Measurements from ENCODE around the gene HLA-A.
"Not testable (repeated sequence)": the region's sequence is repeated elsewhere in the genome, so short reads cannot be mapped to it uniquely, and the experiment has no call there.

Gene HLA-A

GRCh38 chr6:29975561-29975907, 33.2 kb downstream of the HLA-A start:
- POLR2A ChIA-PET, result interaction anchor here (1.1 kb wide), 1 partner anchor 29 kb away, joined by 3 read pairs; no protein-coding TSS in a partner anchor
- CTCF ChIA-PET, result interaction anchor here (0.8 to 1.4 kb wide), 4 partner anchors 9 to 127 kb away, joined by 3 to 6 read pairs (median 3); no protein-coding TSS in a partner anchor
- peak in 1 of 3 donors; percentile 21 for DNase-seq

GRCh38 chr6:29976253-29976587, 33.9 kb downstream of the HLA-A start:
- Histone ChIP-seq H3K4me3 (ENCODE audit: control insufficient read depth in 1 of 7, extremely low read depth in 1 of 7, insufficient read depth in 4 of 7, low read depth in 2 of 7, low read length in 6 of 7) (peak overlapping the region in 6 of 7 experiments; percentile 15 to 78 (median 64)), H3K36me3 (ENCODE audit: control insufficient read depth in 4 of 4, insufficient read depth in 4 of 4, low read length in 3 of 4) (no peaks in the 10 kb centered on the region), H3K27ac (ENCODE audit: insufficient read depth in 1 of 2, low read depth in 1 of 2, low read length in 2 of 2, poor library complexity in 1 of 2, severe bottlenecking in 2 of 2) (no peak overlapping the region), H3K4me1 (ENCODE audit: control extremely low read depth in 1 of 4, control insufficient read depth in 4 of 4, insufficient read depth in 4 of 4, low read length in 3 of 4) (peaks cover 4 to 25% (median 14%) of the 10 kb centered on the region in 4 experiments), H3K9me3 (ENCODE audit: control extremely low read depth in 1 of 5, control insufficient read depth in 4 of 5, insufficient read depth in 2 of 5, low read depth in 1 of 5, low read length in 4 of 5) (no peaks in the 10 kb centered on the region), H3K27me3 (replicated peaks in 2 of 5; ENCODE audit: control insufficient read depth in 4 of 5, insufficient read depth in 5 of 5, low read length in 4 of 5) (peaks cover 10 to 34% (median 18%) of the 10 kb centered on the region in 5 experiments)
- CTCF ChIA-PET, result interaction anchor here (1.0 to 1.4 kb wide), 3 partner anchors 9 to 271 kb away, joined by 3 read pairs; no protein-coding TSS in a partner anchor
- POLR2A ChIA-PET, result interaction anchor here (0.6 kb wide), 1 partner anchor 182 kb away, joined by 3 read pairs; no protein-coding TSS in a partner anchor
- no peak for DNase-seq
- 47% methylated on average over 3 of the region's 8 CpGs for WGBS (ENCODE audit: insufficient coverage)

More at GRCh38 chr6:29975561-29975907, 33.2 kb downstream of the HLA-A start:
- H3K4me1 ChIP-seq (ENCODE audit: control extremely low read depth in 1 of 4, control insufficient read depth in 4 of 4, insufficient read depth in 4 of 4, low read length in 3 of 4), result peaks cover 4 to 25% (median 14%) of the 10 kb centered on the region in 4 experiments
- WGBS (ENCODE audit: insufficient coverage), result 6% methylated on average over 24 of the region's 25 CpGs
- no peak overlapping the region for H3K27ac ChIP-seq (ENCODE audit: insufficient read depth in 1 of 2, low read depth in 1 of 2, low read length in 2 of 2, poor library complexity in 1 of 2, severe bottlenecking in 2 of 2)
- H3K9me3 ChIP-seq (ENCODE audit: control extremely low read depth in 1 of 5, control insufficient read depth in 4 of 5, insufficient read depth in 2 of 5, low read depth in 1 of 5, low read length in 4 of 5), result no peaks in the 10 kb centered on the region
- no peaks in the 10 kb centered on the region for H3K36me3 ChIP-seq (ENCODE audit: control insufficient read depth in 4 of 4, insufficient read depth in 4 of 4, low read length in 3 of 4)
- H3K27me3 ChIP-seq (replicated peaks in 2 of 5; ENCODE audit: control insufficient read depth in 4 of 5, insufficient read depth in 5 of 5, low read length in 4 of 5), result peaks cover 10 to 34% (median 18%) of the 10 kb centered on the region in 5 experiments
- peak overlapping the region in 5 of 7 experiments; percentile 45 to 77 (median 60) for H3K4me3 ChIP-seq (ENCODE audit: control insufficient read depth in 1 of 7, extremely low read depth in 1 of 7, insufficient read depth in 4 of 7, low read depth in 2 of 7, low read length in 6 of 7)

GRCh38 chr6:29976588-29977424, 34.5 kb downstream of the HLA-A start:
- under 1% methylated on average over 54 of the region's 66 CpGs for WGBS (ENCODE audit: insufficient coverage)
- peak overlapping the region in 1 of 2 experiments; percentile 55 for H3K27ac ChIP-seq (ENCODE audit: insufficient read depth in 1 of 2, low read depth in 1 of 2, low read length in 2 of 2, poor library complexity in 1 of 2, severe bottlenecking in 2 of 2)
- CTCF ChIA-PET, result interaction anchor here (1.0 to 1.3 kb wide), 2 partner anchors 129 to 271 kb away, joined by 3 read pairs; no protein-coding TSS in a partner anchor

DNA sequence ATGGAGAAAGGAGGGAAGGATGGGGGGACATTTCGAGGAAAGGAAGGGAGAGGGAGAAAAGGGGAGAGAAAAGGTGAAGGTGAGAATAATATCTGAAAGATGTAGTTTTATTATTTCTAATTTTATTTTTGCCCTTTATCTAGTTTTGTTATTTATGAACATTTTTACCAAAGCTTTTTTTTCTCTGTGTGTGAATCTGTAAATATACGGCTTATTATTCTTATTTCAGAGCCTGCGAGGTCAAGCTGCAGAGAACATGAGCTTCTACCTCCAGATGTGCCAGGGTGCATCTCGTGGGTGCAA, 35.0 kb downstream of the HLA-A start:
- DNase-seq, result no peak
- peaks cover 10 to 34% (median 18%) of the 10 kb centered on the region in 5 experiments for H3K27me3 ChIP-seq (replicated peaks in 2 of 5; ENCODE audit: control insufficient read depth in 4 of 5, insufficient read depth in 5 of 5, low read length in 4 of 5)
- H3K9me3 ChIP-seq (ENCODE audit: control extremely low read depth in 1 of 5, control insufficient read depth in 4 of 5, insufficient read depth in 2 of 5, low read depth in 1 of 5, low read length in 4 of 5), result no peaks in the 10 kb centered on the region
- peak overlapping the region in 5 of 7 experiments; percentile 13 to 78 (median 69) for H3K4me3 ChIP-seq (ENCODE audit: control insufficient read depth in 1 of 7, extremely low read depth in 1 of 7, insufficient read depth in 4 of 7, low read depth in 2 of 7, low read length in 6 of 7)
- peak overlapping the region in 1 of 2 experiments; percentile 55 for H3K27ac ChIP-seq (ENCODE audit: insufficient read depth in 1 of 2, low read depth in 1 of 2, low read length in 2 of 2, poor library complexity in 1 of 2, severe bottlenecking in 2 of 2)
- ChIA-PET CTCF (interaction anchor here (0.6 kb wide), 1 partner anchor 87 kb away, joined by 3 read pairs; no protein-coding TSS in a partner anchor), POLR2A (interaction anchor here (0.5 kb wide), 1 partner anchor 65 kb away, joined by 3 read pairs; no protein-coding TSS in a partner anchor)
- H3K4me1 ChIP-seq (ENCODE audit: control extremely low read depth in 1 of 4, control insufficient read depth in 4 of 4, insufficient read depth in 4 of 4, low read length in 3 of 4), result peaks cover 4 to 25% (median 16%) of the 10 kb centered on the region in 4 experiments
- no peaks in the 10 kb centered on the region for H3K36me3 ChIP-seq (ENCODE audit: control insufficient read depth in 4 of 4, insufficient read depth in 4 of 4, low read length in 3 of 4)
- WGBS (ENCODE audit: insufficient coverage), result 100% methylated on average over 3 of the region's 4 CpGs

More at GRCh38 chr6:29976588-29977424, 34.5 kb downstream of the HLA-A start:
- POLR2A ChIA-PET, result interaction anchor here (0.6 kb wide), 1 partner anchor 183 kb away, joined by 3 read pairs; no protein-coding TSS in a partner anchor
- DNase-seq, result peak; percentile 72 to 79 (median 75)
- Histone ChIP-seq H3K4me3 (ENCODE audit: control insufficient read depth in 1 of 7, extremely low read depth in 1 of 7, insufficient read depth in 4 of 7, low read depth in 2 of 7, low read length in 6 of 7) (peak overlapping the region; percentile 15 to 78 (median 58)), H3K4me1 (ENCODE audit: control extremely low read depth in 1 of 4, control insufficient read depth in 4 of 4, insufficient read depth in 4 of 4, low read length in 3 of 4) (peaks cover 4 to 25% (median 14%) of the 10 kb centered on the region in 4 experiments), H3K27me3 (replicated peaks in 2 of 5; ENCODE audit: control insufficient read depth in 4 of 5, insufficient read depth in 5 of 5, low read length in 4 of 5) (peaks cover 10 to 34% (median 18%) of the 10 kb centered on the region in 5 experiments), H3K36me3 (ENCODE audit: control insufficient read depth in 4 of 4, insufficient read depth in 4 of 4, low read length in 3 of 4) (no peaks in the 10 kb centered on the region), H3K9me3 (ENCODE audit: control extremely low read depth in 1 of 5, control insufficient read depth in 4 of 5, insufficient read depth in 2 of 5, low read depth in 1 of 5, low read length in 4 of 5) (no peaks in the 10 kb centered on the region)

- DNase-seq; H3K4me3 ChIP-seq (ENCODE audit: control insufficient read depth in 1 of 7, extremely low read depth in 1 of 7, insufficient read depth in 4 of 7, low read depth in 2 of 7, low read length in 6 of 7); H3K36me3 ChIP-seq (ENCODE audit: control insufficient read depth in 4 of 4, insufficient read depth in 4 of 4, low read length in 3 of 4); H3K9me3 ChIP-seq (ENCODE audit: control extremely low read depth in 1 of 5, control insufficient read depth in 4 of 5, insufficient read depth in 2 of 5, low read depth in 1 of 5, low read length in 4 of 5); H3K27ac ChIP-seq (ENCODE audit: insufficient read depth in 1 of 2, low read depth in 1 of 2, low read length in 2 of 2, poor library complexity in 1 of 2, severe bottlenecking in 2 of 2); POLR2A ChIA-PET; CTCF ChIA-PET: not testable (repeated sequence)
- no CpG with 5 or more reads among the region's 4 CpGs for WGBS (ENCODE audit: insufficient coverage)
- Histone ChIP-seq H3K27me3 (replicated peaks in 2 of 5; ENCODE audit: control insufficient read depth in 4 of 5, insufficient read depth in 5 of 5, low read length in 4 of 5) (peaks cover 8 to 31% (median 13%) of the 10 kb centered on the region in 5 experiments), H3K4me1 (ENCODE audit: control extremely low read depth in 1 of 4, control insufficient read depth in 4 of 4, insufficient read depth in 4 of 4, low read length in 3 of 4) (peaks cover 3 to 20% (median 16%) of the 10 kb centered on the region in 4 experiments)
These were observed 37.7 kb downstream of the HLA-A start for GRCh38 chr6:29980013-29980412.

- WGBS (ENCODE audit: insufficient coverage), result 87% methylated on average over 3 of the region's 10 CpGs
- H3K27ac ChIP-seq (ENCODE audit: insufficient read depth in 1 of 2, low read depth in 1 of 2, low read length in 2 of 2, poor library complexity in 1 of 2, severe bottlenecking in 2 of 2), result no peak overlapping the region
- peaks cover 3 to 26% (median 12%) of the 10 kb centered on the region in 5 experiments for H3K27me3 ChIP-seq (replicated peaks in 2 of 5; ENCODE audit: control insufficient read depth in 4 of 5, insufficient read depth in 5 of 5, low read length in 4 of 5)
- no peaks in the 10 kb centered on the region for H3K36me3 ChIP-seq (ENCODE audit: control insufficient read depth in 4 of 4, insufficient read depth in 4 of 4, low read length in 3 of 4)
- ChIA-PET CTCF (no interaction called here), POLR2A (no interaction called here)
- H3K4me1 ChIP-seq (ENCODE audit: control extremely low read depth in 1 of 4, control insufficient read depth in 4 of 4, insufficient read depth in 4 of 4, low read length in 3 of 4), result peaks cover 0 to 15% (median 13%) of the 10 kb centered on the region in 4 experiments
- H3K4me3 ChIP-seq (ENCODE audit: control insufficient read depth in 1 of 7, extremely low read depth in 1 of 7, insufficient read depth in 4 of 7, low read depth in 2 of 7, low read length in 6 of 7), result no peak overlapping the region
- no peak for DNase-seq
- no peaks in the 10 kb centered on the region for H3K9me3 ChIP-seq (ENCODE audit: control extremely low read depth in 1 of 5, control insufficient read depth in 4 of 5, insufficient read depth in 2 of 5, low read depth in 1 of 5, low read length in 4 of 5)
These were observed 38.2 kb downstream of the HLA-A start for GRCh38 chr6:29980511-29980910.

Measured in common myeloid progenitor, CD34-positive (primary cell).